HG03045 (cell line): ENCODE data around the gene VPREB3.

Experiments
- ATAC-seq: cut with Tn5 transposase; IDR thresholded peaks from one replicate; pipeline ENCODE4 v1.9.1; 2021; ENCODE audit warnings: mild to moderate bottlenecking, moderate library complexity; ENCODE audit not compliant: unreplicated experiment

Gene VPREB3

DNA sequence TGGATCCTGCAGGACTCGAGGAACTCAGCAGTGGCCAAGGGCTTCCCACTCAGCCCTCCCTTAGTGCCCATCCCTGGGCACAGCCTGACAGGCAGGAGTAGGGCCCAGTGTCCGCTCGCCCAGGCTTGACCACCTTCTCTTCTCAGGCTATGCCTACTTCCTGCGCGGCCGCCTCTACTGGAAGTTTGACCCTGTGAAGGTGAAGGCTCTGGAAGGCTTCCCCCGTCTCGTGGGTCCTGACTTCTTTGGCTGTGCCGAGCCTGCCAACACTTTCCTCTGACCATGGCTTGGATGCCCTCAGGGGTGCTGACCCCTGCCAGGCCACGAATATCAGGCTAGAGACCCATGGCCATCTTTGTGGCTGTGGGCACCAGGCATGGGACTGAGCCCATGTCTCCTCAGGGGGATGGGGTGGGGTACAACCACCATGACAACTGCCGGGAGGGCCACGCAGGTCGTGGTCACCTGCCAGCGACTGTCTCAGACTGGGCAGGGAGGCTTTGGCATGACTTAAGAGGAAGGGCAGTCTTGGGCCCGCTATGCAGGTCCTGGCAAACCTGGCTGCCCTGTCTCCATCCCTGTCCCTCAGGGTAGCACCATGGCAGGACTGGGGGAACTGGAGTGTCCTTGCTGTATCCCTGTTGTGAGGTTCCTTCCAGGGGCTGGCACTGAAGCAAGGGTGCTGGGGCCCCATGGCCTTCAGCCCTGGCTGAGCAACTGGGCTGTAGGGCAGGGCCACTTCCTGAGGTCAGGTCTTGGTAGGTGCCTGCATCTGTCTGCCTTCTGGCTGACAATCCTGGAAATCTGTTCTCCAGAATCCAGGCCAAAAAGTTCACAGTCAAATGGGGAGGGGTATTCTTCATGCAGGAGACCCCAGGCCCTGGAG lies 29.3 kb upstream of the VPREB3 start:
- no peak for ATAC-seq

DNA sequence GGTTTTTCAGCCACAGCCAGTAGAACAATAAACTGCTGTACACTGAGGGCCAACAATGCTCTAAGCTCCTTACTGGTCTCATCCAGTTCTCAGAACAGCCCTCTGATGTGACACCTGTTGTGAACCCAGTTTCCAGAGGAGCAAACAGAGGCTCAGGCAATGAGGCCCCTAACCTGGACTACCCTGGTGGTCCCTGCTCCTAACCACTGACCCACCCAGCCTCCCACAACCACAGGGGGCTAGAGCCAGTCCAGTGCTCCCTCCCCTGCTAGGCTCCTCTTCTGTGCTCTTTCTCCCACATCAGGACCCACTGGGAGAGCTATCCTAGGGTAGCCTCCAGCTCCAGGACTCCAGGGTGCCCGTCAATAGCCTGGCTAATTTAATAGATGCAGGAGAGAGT lies 28.5 kb upstream of the VPREB3 start:
- no peak for ATAC-seq

DNA sequence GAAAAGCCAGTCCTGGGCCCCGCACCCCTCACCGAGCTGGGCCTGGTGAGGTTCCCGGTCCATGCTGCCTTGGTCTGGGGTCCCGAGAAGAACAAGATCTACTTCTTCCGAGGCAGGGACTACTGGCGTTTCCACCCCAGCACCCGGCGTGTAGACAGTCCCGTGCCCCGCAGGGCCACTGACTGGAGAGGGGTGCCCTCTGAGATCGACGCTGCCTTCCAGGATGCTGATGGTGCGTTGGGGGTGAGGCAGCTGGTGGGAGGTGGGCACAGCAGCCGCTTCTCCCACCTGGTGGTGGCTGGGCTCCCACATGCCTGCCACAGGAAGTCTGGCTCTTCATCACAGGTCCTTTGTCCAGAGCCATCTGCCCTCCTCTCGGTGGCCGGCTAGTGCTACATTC lies 28.0 kb upstream of the VPREB3 start:
- no peak for ATAC-seq

DNA sequence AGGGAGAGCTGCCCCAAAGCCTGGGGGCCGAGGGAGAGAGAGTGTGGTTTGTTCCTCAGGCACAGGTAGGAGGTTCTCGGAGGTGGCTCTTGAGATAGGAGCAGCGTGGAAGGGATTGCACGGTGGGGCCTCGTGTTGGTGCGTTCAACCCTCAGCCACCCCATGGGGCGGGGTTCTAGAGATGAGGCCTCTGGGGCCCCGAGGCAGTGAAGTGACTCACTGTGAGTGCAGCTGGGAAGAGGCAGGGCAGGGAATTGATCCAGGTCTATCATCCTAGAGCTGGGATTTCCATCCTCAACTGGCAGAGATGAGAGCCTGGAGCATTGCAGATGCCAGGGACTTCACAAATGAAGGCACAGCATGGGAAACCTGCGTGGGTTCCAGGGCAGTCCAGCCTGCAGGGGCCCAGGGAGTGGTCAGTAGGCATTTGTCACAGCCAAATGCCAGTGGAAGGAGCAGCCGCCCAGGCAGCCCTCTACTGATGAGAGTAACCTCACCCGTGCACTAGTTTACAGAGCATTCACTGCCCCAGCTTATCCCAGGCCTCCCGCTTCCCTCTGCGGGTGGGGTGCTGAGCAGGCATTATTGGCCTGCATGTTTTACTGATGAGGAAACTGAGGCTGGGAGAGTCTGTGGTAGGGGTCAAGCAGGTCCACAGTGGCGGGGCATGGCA lies 27.4 kb upstream of the VPREB3 start:
- no peak for ATAC-seq

DNA sequence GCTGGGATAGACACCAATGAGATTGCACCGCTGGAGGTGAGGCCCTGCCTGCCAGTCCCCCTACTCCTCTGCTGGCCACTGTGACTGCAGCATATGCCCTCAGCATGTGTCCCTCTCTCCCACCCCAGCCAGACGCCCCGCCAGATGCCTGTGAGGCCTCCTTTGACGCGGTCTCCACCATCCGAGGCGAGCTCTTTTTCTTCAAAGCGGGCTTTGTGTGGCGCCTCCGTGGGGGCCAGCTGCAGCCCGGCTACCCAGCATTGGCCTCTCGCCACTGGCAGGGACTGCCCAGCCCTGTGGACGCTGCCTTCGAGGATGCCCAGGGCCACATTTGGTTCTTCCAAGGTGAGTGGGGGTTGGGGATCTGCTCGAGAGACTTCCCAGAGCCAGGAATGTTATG lies 26.8 kb upstream of the VPREB3 start:
- no peak for ATAC-seq

DNA sequence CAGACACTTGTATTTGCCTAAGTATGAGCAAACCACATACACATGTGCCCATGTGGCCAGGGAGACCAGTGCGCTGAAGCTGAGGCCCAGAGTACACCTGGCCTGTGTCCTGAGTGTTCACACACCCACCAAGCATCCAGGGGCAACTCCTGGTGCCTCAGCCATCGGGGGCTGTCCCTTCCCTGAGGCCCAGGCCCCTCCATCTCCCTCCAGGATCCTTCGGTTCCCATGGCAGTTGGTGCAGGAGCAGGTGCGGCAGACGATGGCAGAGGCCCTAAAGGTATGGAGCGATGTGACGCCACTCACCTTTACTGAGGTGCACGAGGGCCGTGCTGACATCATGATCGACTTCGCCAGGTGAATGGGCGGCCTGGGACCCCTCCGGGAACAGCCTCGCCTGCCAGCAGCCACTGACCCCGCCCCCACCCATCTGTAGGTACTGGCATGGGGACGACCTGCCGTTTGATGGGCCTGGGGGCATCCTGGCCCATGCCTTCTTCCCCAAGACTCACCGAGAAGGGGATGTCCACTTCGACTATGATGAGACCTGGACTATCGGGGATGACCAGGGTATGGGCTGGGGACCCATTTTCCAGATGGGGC lies 26.0 kb upstream of the VPREB3 start:
- ATAC-seq = no peak

DNA sequence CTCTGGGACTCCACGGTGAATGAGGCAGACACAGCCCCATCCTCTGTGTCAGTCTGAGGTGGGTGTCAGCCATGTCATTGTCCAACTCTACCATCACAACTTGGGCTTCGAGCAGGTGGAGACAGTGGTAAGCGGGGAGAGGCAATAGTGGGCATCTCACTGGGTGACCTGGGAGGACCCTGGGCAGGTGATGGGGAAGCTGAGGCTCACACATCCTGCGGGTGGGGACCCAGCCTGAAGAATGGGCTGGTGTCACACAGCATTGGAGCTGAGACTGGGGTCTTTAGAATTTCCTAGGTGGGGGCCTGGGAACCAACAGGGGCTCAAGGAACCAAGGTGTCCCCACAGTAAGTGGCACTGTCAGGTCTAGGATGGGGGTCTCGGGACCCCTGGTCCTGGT lies 25.5 kb upstream of the VPREB3 start:
- no peak for ATAC-seq

DNA sequence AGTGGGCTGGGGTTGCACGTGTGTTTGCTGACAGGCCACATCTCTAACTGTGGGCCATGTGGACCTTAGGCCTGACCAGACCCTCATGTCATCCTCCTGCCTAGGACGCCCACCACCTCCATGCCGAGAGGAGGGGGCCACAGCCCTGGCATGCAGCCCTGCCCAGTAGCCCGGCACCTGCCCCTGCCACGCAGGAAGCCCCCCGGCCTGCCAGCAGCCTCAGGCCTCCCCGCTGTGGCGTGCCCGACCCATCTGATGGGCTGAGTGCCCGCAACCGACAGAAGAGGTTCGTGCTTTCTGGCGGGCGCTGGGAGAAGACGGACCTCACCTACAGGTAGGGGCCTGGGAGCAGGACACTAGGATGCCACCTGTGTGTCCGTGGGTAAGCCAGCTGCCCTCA lies 24.9 kb upstream of the VPREB3 start:
- no peak for ATAC-seq

DNA sequence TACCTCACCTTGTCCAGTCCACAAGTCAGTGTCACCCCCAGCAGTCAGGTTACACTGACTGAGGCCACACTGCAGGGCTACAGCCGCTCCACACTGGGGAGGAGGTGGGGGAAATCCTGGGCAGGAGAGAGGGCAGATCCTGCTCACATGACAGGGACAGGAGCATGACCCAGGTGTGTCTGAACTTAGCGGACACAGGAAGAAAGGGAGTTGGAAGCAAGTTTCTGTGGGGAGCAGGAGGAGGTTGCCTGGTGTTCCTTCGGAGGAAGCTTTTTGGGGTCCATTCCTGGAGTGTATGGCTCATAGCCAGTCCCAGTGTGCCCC lies 24.3 kb upstream of the VPREB3 start:
- no peak for ATAC-seq

DNA sequence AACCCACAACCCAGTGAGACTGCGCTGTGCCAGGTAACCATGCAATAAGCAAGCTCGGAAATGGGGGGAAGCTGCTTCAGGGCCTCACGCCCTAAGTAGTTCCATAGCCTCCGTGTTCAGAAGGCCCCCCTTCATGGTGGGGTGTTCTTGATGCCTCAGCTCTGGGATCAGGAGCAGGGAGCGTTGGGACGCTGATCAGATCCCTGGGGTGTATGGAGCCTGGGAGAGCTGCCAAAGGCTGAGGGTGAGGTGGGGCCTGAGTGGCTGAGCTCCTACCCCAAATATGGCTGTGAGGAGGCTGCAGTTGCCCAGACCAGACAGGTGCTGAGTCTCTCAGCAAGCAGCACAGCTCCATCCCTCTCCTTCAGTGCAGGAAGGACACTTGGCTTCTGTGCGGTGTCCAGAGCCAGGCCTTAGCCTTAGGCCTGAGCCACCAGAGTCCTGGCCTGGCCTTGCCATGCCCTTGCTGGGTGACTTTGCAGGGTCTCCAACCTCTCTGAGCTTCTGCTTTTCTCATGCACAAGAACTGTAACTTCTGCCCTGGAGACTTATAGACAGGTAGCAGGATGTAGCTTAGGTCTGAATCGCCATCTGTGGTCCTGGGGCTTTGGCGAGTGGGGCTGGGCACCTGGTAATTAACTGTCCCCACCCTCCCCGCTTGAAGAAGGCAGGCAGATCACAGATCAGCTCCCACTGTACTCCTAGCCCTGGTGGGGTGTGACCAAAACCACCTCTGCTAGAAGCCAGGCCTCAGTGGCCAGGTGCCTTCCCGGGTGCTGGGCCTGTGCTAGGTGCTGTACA lies 23.8 kb upstream of the VPREB3 start:
- no peak for ATAC-seq

DNA sequence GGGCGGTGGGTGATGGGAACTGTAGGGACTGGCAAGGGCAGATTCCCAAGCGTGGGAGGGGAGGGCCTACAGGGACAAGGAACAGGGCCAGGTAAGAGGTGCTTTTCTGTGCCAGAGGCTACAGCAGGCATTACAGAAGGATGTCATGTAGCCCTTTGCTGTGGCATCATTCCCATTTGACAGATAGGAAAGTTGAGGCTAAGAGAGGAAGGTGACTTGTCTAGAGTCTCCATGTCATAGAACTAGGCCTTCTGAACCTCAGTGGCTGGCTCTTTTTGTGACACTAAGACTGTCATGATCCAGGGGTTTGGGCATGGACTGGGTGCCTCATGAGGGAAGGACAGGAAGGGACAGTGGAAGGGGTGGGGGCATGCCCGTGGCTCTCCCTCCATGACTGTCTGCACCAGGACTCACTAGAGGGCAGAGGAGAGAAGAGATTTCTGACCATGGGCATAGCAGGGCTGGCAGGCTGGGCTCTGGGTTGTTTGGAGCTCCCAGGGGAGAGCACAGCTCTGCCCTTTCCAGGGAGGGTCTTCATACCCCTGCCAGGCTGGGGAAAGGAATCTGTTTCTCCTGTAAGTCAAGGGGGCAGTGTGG lies 21.7 kb upstream of the VPREB3 start:
- no peak for ATAC-seq

DNA sequence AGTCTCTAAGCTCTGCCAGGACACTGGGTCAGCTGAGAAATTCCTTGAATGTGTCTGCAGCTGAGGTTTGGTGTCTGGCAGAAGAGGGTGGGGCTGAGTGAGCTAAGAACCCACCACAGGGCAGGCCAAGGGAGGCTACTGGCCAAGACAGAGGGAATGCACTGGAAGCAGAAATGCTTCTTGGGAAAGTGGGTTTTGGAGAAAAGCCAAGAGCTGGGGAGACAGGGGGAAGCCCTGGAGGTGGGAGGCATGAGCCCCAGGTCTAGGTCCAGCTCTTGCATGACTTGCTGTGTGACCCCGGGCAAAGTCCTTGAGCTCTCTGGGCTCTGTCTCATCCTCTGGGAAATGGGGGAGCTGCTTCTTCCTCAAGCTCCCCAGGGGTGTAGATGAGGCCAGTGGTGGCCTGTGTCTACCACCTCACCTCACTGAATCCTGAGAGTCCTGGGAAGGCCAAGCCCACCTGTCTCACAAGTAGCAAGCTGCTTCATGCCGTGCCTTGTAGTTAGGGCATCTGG lies 20.8 kb upstream of the VPREB3 start:
- no peak for ATAC-seq

DNA sequence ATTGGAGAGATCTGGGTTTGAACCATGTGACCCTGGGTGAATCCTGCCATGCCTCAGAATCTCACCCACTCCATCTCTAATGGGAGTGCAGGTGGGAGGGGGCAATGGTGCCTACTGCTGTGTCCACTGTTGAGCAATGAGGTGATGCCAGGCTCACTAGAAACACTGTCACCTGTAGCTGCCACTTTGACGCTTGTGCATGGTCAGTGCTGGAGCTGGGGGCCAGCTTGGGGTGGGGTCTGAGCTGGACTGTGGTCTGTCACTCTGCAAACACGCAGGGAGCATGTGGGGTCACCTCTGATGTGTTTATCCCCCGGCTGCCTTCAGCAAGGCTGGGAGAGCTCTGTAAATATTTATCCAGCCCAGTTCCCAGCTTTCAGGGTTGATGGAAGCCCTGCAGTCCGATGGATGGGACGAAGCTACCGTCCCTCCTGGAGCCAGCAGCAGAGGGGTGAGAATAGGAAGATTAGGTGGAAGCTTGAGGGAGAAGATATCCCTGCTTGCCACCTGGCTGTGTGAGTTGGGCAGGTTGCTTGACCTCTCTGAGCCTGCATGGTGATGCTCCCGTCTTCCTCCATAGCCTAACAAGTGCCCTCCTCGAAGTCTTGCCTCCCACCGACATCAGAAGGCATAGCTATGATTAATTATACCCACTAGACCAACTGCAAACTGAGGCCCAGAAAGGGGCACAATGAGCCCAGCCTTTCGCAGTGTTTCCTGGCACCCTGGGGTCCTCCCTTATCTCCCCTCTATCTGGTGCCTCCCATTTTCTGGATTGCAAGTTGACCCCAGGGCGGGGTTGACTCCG lies 20.1 kb upstream of the VPREB3 start:
- ATAC-seq = no peak

DNA sequence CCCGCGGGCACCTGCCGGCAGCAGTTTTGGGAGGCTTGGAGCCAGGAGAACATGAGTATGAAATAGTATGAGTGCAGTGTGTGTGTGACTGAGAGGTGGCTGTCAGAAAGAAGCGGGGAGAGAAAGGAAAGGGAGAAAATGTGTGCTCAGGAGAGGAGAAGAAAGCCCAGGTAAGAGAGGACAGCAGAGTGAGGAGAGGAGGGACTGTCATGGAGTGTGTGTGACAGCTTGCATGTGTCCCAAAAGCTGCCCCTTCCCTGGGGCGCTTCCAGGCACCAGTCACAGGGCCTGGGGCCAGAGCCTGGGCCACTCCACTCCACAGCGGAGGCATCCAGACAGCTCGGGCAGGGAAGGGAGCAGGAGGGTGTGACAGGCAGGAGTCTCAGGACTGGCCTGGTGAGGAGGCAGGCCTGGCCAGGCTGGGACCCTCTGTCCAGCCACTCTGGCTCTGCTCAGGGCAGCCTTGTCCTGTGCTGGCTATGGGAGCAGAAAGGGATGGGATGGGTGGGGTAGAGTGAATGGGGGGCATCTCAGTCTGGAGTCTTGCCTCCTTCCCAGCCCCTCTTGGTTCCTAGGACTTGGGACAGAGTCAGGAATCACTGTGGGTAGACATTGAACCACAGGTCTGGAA lies 19.4 kb upstream of the VPREB3 start:
- no peak for ATAC-seq

DNA sequence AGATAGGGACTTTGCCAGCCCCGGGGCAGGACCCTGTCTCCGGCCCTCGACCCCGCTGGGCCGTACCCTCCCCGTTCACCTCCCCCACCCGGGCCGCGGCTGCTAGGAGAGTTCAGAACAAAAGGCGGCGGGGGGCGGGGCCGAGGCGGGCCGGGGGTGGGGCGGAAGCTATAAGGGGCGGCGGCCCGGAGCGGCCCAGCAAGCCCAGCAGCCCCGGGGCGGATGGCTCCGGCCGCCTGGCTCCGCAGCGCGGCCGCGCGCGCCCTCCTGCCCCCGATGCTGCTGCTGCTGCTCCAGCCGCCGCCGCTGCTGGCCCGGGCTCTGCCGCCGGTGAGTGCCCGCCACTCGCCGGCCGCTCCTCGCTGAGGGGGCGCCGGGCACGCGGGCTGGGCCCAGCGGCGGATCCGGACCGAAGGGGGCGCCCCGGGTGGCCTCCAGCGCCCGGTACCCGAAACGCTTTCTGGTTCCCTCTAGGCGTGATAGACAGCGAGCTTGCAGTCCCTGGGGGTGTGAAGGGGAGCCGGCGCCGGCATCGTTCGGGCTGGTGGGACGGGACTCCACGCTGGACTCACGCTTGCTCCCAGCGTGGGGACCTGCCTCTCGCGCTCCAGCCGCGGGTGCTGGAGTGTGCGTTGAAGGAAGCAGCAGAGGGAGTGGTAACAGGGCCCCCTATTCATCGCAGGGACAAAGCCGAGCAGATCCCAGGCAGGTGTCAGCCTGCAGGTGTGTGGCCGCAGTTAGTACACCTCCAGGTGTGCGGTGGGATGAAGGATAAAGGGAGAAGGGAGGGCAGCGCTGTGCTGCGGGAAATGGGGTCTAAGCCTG lies 18.6 kb upstream of the VPREB3 start, which contains the start of gene MMP11:
Gene MMP11 (plus strand): TSS at position 201 of the 825 bp plus-strand sequence. CDS start 22 bp downstream, at position 223.
- no peak for ATAC-seq

DNA sequence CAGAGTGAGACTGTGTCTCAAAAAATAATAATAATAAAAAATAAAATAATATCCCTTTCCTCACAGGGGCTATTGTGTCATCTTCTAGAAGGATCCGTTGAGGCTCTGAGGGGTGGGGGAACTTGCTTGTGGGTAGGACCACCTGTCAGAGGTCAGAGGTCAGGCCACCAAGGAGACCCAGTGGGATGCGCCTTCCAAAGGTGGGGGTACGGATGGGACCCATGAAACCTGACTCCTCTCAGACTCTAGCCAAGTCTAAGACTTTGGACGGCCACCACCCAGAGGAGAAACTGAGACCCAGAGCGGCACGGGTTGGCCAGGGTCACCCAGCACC lies 18.1 kb upstream of the VPREB3 start:
- no peak for ATAC-seq

DNA sequence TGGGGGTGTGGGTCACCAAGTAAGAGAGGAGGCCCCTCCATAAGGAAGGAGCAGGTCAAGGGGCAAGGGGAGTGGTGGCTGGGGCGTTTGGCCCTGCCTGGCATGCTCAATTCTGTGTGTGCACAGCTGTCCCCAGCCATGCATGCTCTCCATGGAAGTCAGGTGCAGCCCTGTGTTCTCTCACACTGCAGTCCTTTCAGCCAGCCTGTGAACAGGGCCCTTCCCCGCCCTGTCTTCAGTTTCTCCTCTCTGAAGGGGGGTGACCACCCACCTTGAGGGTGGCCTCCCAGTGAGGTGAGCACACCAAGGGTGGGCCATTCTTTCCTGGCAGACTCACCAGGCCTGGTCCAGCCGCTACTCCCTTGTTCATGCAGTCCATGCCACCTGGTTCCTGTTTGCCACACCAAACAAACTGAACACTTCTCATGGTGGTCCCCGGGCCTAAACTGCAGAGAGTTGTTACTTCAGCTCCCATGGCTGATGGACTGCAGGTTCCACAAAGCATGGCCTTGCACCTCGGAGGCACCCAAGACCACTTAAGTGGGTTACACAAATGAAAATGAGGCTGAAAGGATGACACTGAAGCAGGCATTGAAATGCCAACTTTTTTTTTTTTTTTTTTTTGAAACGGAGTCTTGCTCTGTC lies 15.2 kb upstream of the VPREB3 start:
- ATAC-seq = no peak
